Astrocyte (in vitro differentiated cells and primary cell): ENCODE measurements around the gene NDST3.
A peak's percentile ranks its signal among the peaks of the same experiment; 100 is the strongest.

Experiments used
- CTCF ChIP-seq: IDR thresholded peaks from 2 replicates; pipeline ENCODE4 v1.5.1; 2011; ENCODE audit warnings: low read depth, mild to moderate bottlenecking, inconsistent platforms, low read length, moderate library complexity; ENCODE audit not compliant: insufficient read depth
- EZH2 ChIP-seq: IDR thresholded peaks from 2 replicates; pipeline ENCODE4 v1.6.1; 2012; ENCODE audit warnings: mild to moderate bottlenecking, low read length, inconsistent platforms; ENCODE audit not compliant: insufficient read depth

- TF ChIP-seq CTCF (peak; percentile 67), EZH2 (no peak)
These were observed 246.4 kb downstream of the NDST3 start for GRCh38 chr4:118280501-118281218.
